ENCODE data around the gene ZBTB20.

Gene ZBTB20

GRCh38 chr3:115146418-115147328 is at the start of gene ZBTB20:
Gene ZBTB20 (minus strand): TSS chr3:115147288.
- H3F3A ChIP-seq (ENCODE audit: control insufficient read depth, insufficient read depth), result 0 out of 2 replicates have a peak, but pooled peaks cover 3% of the 10 kb centered on the region
- no peak for TF ChIP-seq CTCF (IDR thresholded peaks at IDR 0.05; ENCODE audit: low read depth, low read length, poor library complexity, severe bottlenecking)
- peaks cover 38% of the 10 kb centered on the region for H3K79me2 ChIP-seq (ENCODE audit: control insufficient read depth, low read length)
- H3K27me3 ChIP-seq (ENCODE audit: control insufficient read depth, low read length), result no peaks in the 10 kb centered on the region
- peaks cover 4% of the 10 kb centered on the region; the same call in 1 of the 2 replicates for H3K36me3 ChIP-seq (ENCODE audit: control insufficient read depth, low read length)
- peak within 1 kb of the TSS; percentile 97 for H3K4me3 ChIP-seq (ENCODE audit: low read length)
- H3K9me3 ChIP-seq (ENCODE audit: control insufficient read depth, insufficient read depth, low read length), result no peaks in the 10 kb centered on the region
- H4K20me1 ChIP-seq (ENCODE audit: control insufficient read depth, insufficient read depth, low read depth, low read length), result no peaks in the 10 kb centered on the region
- H3K4me2 ChIP-seq (ENCODE audit: low read length), result peak within 1 kb of the TSS; percentile 91
- peaks cover 25% of the 10 kb centered on the region for H3K4me1 ChIP-seq (ENCODE audit: control insufficient read depth, low read length)
- peak within 1 kb of the TSS; percentile 81 for H3K27ac ChIP-seq (ENCODE audit: low read depth, low read length)
- no peaks in the 10 kb centered on the region for H3K9me2 ChIP-seq (replicated peaks; ENCODE audit: control insufficient read depth, low read length)

GRCh38 chr3:115194476-115194875 is 47.4 kb upstream of the ZBTB20 start:
- TF ChIP-seq CTCF (IDR thresholded peaks at IDR 0.05; ENCODE audit: low read depth, low read length, poor library complexity, severe bottlenecking) (no peak), EZH2phosphoT487 (IDR thresholded peaks at IDR 0.05; ENCODE audit: borderline replicate concordance, low read length) (no peak)

GRCh38 chr3:115190747-115191146 is 43.7 kb upstream of the ZBTB20 start:
- Histone ChIP-seq H4K20me1 (ENCODE audit: control insufficient read depth, insufficient read depth, low read depth, low read length) (no peaks in the 10 kb centered on the region), H3K9me2 (replicated peaks; ENCODE audit: control insufficient read depth, low read length) (no peaks in the 10 kb centered on the region), H3K4me1 (ENCODE audit: control insufficient read depth, low read length) (no peaks in the 10 kb centered on the region), H3K79me2 (ENCODE audit: control insufficient read depth, low read length) (no peaks in the 10 kb centered on the region), H3K36me3 (ENCODE audit: control insufficient read depth, low read length) (no peaks in the 10 kb centered on the region), H3K27me3 (ENCODE audit: control insufficient read depth, low read length) (no peaks in the 10 kb centered on the region), H3K4me3 (ENCODE audit: low read length) (no peak overlapping the region), H3F3A (ENCODE audit: control insufficient read depth, insufficient read depth) (no peaks in the 10 kb centered on the region), H3K27ac (ENCODE audit: low read depth, low read length) (no peak overlapping the region), H3K4me2 (ENCODE audit: low read length) (no peak overlapping the region), H3K9me3 (ENCODE audit: control insufficient read depth, insufficient read depth, low read length) (no peaks in the 10 kb centered on the region)
- TF ChIP-seq EZH2phosphoT487 (IDR thresholded peaks at IDR 0.05; ENCODE audit: borderline replicate concordance, low read length) (no peak), CTCF (IDR thresholded peaks at IDR 0.05; ENCODE audit: low read depth, low read length, poor library complexity, severe bottlenecking) (no peak)

More at GRCh38 chr3:115194476-115194875, 47.4 kb upstream of the ZBTB20 start:
- Histone ChIP-seq H3K27me3 (ENCODE audit: control insufficient read depth, low read length) (no peaks in the 10 kb centered on the region), H3K9me3 (ENCODE audit: control insufficient read depth, insufficient read depth, low read length) (no peaks in the 10 kb centered on the region), H3K36me3 (ENCODE audit: control insufficient read depth, low read length) (no peaks in the 10 kb centered on the region), H3K9me2 (replicated peaks; ENCODE audit: control insufficient read depth, low read length) (no peaks in the 10 kb centered on the region), H3K4me1 (ENCODE audit: control insufficient read depth, low read length) (no peaks in the 10 kb centered on the region), H3K79me2 (ENCODE audit: control insufficient read depth, low read length) (no peaks in the 10 kb centered on the region), H3F3A (ENCODE audit: control insufficient read depth, insufficient read depth) (no peaks in the 10 kb centered on the region), H3K4me2 (ENCODE audit: low read length) (no peak overlapping the region), H4K20me1 (ENCODE audit: control insufficient read depth, insufficient read depth, low read depth, low read length) (no peaks in the 10 kb centered on the region), H3K4me3 (ENCODE audit: low read length) (no peak overlapping the region), H3K27ac (ENCODE audit: low read depth, low read length) (no peak overlapping the region)
